OCI-LY3 (cell line): ENCODE results near the gene PLOD1.

ENCODE experiments used
- CTCF ChIP-seq: fragments of 200-600, 300-600 bp; sonication (generic); IDR thresholded peaks from 2 replicates; pipeline ENCODE4 v1.5.1; 2014; ENCODE audit warnings: antibody characterized with exemption, low read length, low read depth
- EZH2phosphoT487 ChIP-seq: fragments of 200-600 bp; shearing (Covaris generic); IDR thresholded peaks from 2 replicates; pipeline ENCODE4 v1.6.1; 2018; ENCODE audit warnings: antibody characterized with exemption, mixed run types, low read depth

GRCh38 chr1:11948822-11949458, 14.4 kb downstream of the PLOD1 start:
- TF ChIP-seq CTCF (no peak), EZH2phosphoT487 (no peak)
